ENCODE results near the gene FBXL16.

DNA sequence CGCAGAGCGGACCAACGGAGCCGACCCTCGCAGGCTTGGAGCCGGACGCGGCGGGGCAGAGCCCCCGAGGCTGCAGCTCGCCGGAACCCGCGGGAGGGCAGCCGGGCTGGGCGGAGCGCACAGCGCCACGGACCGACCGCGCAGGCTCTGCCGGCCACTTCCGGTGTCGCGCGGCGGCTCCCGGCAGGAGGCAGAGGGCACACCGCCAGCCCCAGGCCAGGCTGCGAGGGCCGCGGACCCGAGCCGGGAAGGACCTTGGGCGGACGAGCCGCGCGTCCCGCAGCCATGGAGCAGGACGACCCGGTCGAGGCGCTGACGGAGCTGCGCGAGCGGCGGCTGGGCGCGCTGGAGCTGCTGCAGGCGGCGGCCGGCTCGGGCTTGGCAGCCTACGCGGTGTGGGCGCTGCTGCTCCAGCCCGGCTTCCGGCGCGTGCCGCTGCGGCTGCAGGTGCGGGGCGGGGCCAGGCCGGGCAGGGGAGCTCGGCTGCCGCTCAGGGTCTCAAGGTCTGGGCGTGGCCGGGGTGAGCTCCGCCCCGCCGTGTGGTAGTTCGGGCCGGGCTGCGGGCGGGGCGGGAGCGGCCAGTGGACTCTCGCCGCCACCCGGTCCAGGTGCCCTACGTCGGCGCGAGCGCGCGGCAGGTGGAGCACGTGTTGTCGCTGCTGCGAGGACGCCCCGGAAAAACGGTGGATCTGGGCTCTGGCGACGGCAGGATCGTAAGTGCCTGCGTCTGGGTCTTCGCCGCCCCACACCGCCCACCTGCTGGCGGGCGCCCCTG lies 15.6 kb upstream of the FBXL16 start, which contains the start of gene ANTKMT:
- TF ChIP-seq EP300 (conservative IDR thresholded peaks at IDR 0.05; ENCODE audit: poor library complexity, severe bottlenecking) = peak; percentile 30
- TF ChIP-seq, protein P1, sequence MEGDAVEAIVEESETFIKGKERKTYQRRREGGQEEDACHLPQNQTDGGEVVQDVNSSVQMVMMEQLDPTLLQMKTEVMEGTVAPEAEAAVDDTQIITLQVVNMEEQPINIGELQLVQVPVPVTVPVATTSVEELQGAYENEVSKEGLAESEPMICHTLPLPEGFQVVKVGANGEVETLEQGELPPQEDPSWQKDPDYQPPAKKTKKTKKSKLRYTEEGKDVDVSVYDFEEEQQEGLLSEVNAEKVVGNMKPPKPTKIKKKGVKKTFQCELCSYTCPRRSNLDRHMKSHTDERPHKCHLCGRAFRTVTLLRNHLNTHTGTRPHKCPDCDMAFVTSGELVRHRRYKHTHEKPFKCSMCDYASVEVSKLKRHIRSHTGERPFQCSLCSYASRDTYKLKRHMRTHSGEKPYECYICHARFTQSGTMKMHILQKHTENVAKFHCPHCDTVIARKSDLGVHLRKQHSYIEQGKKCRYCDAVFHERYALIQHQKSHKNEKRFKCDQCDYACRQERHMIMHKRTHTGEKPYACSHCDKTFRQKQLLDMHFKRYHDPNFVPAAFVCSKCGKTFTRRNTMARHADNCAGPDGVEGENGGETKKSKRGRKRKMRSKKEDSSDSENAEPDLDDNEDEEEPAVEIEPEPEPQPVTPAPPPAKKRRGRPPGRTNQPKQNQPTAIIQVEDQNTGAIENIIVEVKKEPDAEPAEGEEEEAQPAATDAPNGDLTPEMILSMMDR (IDR thresholded peaks at IDR 0.05; ENCODE audit: poor library complexity, severe bottlenecking) = no peak
- TF ChIP-seq EZH2 (IDR thresholded peaks at IDR 0.05; ENCODE audit: borderline replicate concordance, insufficient read depth, low read length, poor library complexity, severe bottlenecking) = no peak
- TF ChIP-seq, protein P2, sequence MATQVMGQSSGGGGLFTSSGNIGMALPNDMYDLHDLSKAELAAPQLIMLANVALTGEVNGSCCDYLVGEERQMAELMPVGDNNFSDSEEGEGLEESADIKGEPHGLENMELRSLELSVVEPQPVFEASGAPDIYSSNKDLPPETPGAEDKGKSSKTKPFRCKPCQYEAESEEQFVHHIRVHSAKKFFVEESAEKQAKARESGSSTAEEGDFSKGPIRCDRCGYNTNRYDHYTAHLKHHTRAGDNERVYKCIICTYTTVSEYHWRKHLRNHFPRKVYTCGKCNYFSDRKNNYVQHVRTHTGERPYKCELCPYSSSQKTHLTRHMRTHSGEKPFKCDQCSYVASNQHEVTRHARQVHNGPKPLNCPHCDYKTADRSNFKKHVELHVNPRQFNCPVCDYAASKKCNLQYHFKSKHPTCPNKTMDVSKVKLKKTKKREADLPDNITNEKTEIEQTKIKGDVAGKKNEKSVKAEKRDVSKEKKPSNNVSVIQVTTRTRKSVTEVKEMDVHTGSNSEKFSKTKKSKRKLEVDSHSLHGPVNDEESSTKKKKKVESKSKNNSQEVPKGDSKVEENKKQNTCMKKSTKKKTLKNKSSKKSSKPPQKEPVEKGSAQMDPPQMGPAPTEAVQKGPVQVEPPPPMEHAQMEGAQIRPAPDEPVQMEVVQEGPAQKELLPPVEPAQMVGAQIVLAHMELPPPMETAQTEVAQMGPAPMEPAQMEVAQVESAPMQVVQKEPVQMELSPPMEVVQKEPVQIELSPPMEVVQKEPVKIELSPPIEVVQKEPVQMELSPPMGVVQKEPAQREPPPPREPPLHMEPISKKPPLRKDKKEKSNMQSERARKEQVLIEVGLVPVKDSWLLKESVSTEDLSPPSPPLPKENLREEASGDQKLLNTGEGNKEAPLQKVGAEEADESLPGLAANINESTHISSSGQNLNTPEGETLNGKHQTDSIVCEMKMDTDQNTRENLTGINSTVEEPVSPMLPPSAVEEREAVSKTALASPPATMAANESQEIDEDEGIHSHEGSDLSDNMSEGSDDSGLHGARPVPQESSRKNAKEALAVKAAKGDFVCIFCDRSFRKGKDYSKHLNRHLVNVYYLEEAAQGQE (IDR thresholded peaks at IDR 0.05; ENCODE audit: borderline replicate concordance) = no peak
